Spinal cord (tissue), 10 donors: Measurements from ENCODE around the gene INSYN2B. TPM values are rescaled to one million over a fixed set of nuclear protein-coding genes. Genes with fewer than 3 reads are reported as not detected.

Source experiments
- DNase-seq, 6 donors: peaks; one replicate each; pipeline versions ENCODE4 v3.0.0 to v3.0.0-alpha.2; 2013 to 2015; ENCODE audit warnings: low spot score in 6 of 6, low read depth in 4 of 6
- H3K27ac ChIP-seq: one replicate; pipeline ENCODE4 v1.5.1; 2013; ENCODE audit warnings: low read depth, low read length, control low read depth
- H3K27me3 ChIP-seq: one replicate; pipeline ENCODE4 v1.6.1; 2013; ENCODE audit warnings: low read length; ENCODE audit not compliant: control insufficient read depth, insufficient read depth
- H3K36me3 ChIP-seq: one replicate; pipeline ENCODE4 v1.6.1; 2013; ENCODE audit warnings: low read length; ENCODE audit not compliant: control insufficient read depth, insufficient read depth
- H3K4me1 ChIP-seq: one replicate; pipeline ENCODE4 v1.6.1; 2013; ENCODE audit warnings: low read length; ENCODE audit not compliant: control insufficient read depth, insufficient read depth
- H3K4me3 ChIP-seq: one replicate; pipeline ENCODE4 v1.5.1; 2013; ENCODE audit warnings: low read depth, low read length, control low read depth
- H3K9me3 ChIP-seq: one replicate; pipeline ENCODE4 v1.6.1; 2013; ENCODE audit warnings: low read length; ENCODE audit not compliant: control insufficient read depth, insufficient read depth
- WGBS: methylation state at CpG from one replicate; pipeline ENCODE4 v1.1.5; 2013; ENCODE audit warnings: missing lambda C conversion rate; ENCODE audit not compliant: insufficient coverage; 5-methylcytosine and 5-hydroxymethylcytosine counted together
- polyA plus RNA-seq, 2 donors: library from polyadenylated mRNA; unstranded; fragments of 120-200 nt; gene quantifications; one replicate each; pipeline ENCODE4 v1.2.1, GENCODE V29; 2013; ENCODE audit not compliant: insufficient read length in 2 of 2
- total RNA-seq, 2 donors: library from RNA; depleted of rRNA in 1 of 2; stranded (reverse); fragments of 120-200 nt in 1 of 2; fragments of >200 nt in 1 of 2; gene quantifications; one replicate each; pipeline versions ENCODE4 v1.2.3 to v1.2.4, GENCODE V29; 2013 to 2014
- donor health status: healthy.

Gene INSYN2B
- total and polyA plus RNA-seq, 4 donors = 3.2 to 5.3 (median 4.6) TPM

DNA sequence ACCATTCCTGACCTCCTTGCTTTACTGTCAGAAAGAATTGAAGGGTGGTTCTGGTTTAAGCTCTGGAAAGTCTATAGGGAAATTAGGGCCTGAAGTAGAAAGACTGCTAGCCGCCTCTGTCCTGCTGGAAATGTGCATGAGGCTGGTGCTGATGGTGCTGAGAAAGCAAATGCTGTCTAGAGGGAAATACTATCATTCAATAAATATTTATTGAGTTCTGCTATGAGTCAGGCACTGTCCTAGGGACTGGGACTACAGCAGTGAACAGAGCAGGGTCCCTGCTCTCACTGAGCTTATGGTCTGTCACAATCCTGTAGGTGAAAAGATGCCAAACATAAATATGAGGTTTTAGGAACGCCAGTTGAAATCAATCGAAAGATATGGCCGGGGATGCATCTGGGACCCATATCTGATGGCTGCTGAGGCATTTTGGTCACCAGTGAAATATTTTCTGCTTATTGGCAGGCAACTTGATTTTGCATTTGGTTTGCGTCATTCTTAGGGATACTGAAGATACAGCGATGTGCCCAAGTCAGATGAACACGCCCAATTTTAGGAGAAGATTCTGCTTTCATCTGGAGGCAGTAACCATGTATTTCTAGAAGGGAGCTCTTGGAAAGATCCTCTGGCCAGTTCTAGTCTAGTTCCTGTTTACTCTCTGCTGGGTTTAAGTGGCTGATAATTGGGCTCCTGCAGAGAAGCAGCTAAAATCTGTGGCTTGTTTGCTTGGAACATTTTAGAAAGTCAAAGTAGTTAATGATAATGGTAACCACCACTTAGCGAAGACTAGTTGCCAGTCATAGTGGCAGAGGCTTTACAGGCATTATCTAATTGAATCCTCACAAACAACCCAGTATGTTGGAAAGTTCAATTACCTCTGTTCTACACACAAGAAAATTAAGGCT, 73.3 kb downstream of the INSYN2B start:
- 86% methylated on average over 6 of the region's 8 CpGs for WGBS
- H3K4me1 ChIP-seq = peaks cover 19% of the 10 kb centered on the region

GRCh38 chr5:169905017-169905416, 75.3 kb downstream of the INSYN2B start:
- Histone ChIP-seq H3K4me1 (peaks cover 16% of the 10 kb centered on the region), H3K9me3 (no peaks in the 10 kb centered on the region), H3K27ac (no peak overlapping the region), H3K27me3 (no peaks in the 10 kb centered on the region), H3K4me3 (no peak overlapping the region), H3K36me3 (no peaks in the 10 kb centered on the region)
- 57% methylated on average over 1 of the region's 1 CpG for WGBS
- DNase-seq = no peak

More for the DNA sequence above, 73.3 kb downstream of the INSYN2B start:
- Histone ChIP-seq H3K36me3 (no peaks in the 10 kb centered on the region), H3K9me3 (no peaks in the 10 kb centered on the region), H3K27me3 (no peaks in the 10 kb centered on the region), H3K4me3 (no peak overlapping the region), H3K27ac (no peak overlapping the region)
- no peak for DNase-seq

GRCh38 chr5:169904508-169904907, 75.8 kb downstream of the INSYN2B start:
- no peaks in the 10 kb centered on the region for H3K36me3 ChIP-seq
- no peak overlapping the region for H3K27ac ChIP-seq
- H3K27me3 ChIP-seq = no peaks in the 10 kb centered on the region
- 11% methylated on average over 3 of the region's 5 CpGs for WGBS
- peaks cover 16% of the 10 kb centered on the region for H3K4me1 ChIP-seq
- no peaks in the 10 kb centered on the region for H3K9me3 ChIP-seq
- no peak overlapping the region for H3K4me3 ChIP-seq
- peak in 2 of 6 donors; percentile 32 to 58 for DNase-seq

- H3K4me3 ChIP-seq = no peak overlapping the region
- H3K9me3 ChIP-seq = no peaks in the 10 kb centered on the region
- WGBS = no CpG with 5 or more reads among the region's 2 CpGs
- H3K36me3 ChIP-seq = no peaks in the 10 kb centered on the region
- DNase-seq = peak in 1 of 6 donors; percentile 66
- H3K27ac ChIP-seq = no peak overlapping the region
- H3K27me3 ChIP-seq = no peaks in the 10 kb centered on the region
- H3K4me1 ChIP-seq = peaks cover 16% of the 10 kb centered on the region
Observed at GRCh38 chr5:169904059-169904458, 76.2 kb downstream of the INSYN2B start.

GRCh38 chr5:169901896-169902295, 78.4 kb downstream of the INSYN2B start:
- H3K4me3 ChIP-seq = no peak overlapping the region
- no peaks in the 10 kb centered on the region for H3K36me3 ChIP-seq
- DNase-seq = no peak
- no peak overlapping the region for H3K27ac ChIP-seq
- H3K9me3 ChIP-seq = no peaks in the 10 kb centered on the region
- peaks cover 16% of the 10 kb centered on the region for H3K4me1 ChIP-seq
- WGBS = no CpG with 5 or more reads among the region's 2 CpGs
- no peaks in the 10 kb centered on the region for H3K27me3 ChIP-seq

- H3K4me1 ChIP-seq = peaks cover 5% of the 10 kb centered on the region
- no peaks in the 10 kb centered on the region for H3K36me3 ChIP-seq
- no peak for DNase-seq
- WGBS = 90% methylated on average over 3 of the region's 4 CpGs
- no peak overlapping the region for H3K4me3 ChIP-seq
- no peaks in the 10 kb centered on the region for H3K9me3 ChIP-seq
- H3K27me3 ChIP-seq = no peaks in the 10 kb centered on the region
- H3K27ac ChIP-seq = no peak overlapping the region
Observed at GRCh38 chr5:169897481-169897880, 82.8 kb downstream of the INSYN2B start.

DNA sequence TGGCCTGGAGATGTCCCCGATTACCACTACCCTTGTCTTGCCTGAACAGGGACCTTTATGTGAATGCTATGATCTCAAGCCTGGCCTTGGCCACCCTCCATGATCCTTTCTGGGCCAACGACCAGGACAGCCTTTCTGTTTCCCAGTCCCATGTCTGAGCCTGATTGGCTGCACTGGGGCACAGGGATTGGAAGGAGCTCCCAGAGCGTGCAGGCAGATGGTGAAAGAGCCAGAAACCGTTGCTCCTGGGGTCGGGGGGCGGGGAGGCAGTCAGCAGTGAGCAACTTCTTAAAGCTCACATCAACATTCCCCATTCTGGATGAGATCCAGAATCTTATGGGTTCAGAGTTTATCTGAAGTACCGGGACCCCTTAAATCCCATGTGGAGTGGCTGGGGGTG, 84.4 kb downstream of the INSYN2B start:
- H3K27me3 ChIP-seq = no peaks in the 10 kb centered on the region
- no peaks in the 10 kb centered on the region for H3K9me3 ChIP-seq
- WGBS = 24% methylated on average over 4 of the region's 7 CpGs
- no peak overlapping the region for H3K27ac ChIP-seq
- no peak overlapping the region for H3K4me3 ChIP-seq
- H3K4me1 ChIP-seq = peaks cover 5% of the 10 kb centered on the region
- no peaks in the 10 kb centered on the region for H3K36me3 ChIP-seq
- DNase-seq = peak in 1 of 6 donors; percentile 74

DNA sequence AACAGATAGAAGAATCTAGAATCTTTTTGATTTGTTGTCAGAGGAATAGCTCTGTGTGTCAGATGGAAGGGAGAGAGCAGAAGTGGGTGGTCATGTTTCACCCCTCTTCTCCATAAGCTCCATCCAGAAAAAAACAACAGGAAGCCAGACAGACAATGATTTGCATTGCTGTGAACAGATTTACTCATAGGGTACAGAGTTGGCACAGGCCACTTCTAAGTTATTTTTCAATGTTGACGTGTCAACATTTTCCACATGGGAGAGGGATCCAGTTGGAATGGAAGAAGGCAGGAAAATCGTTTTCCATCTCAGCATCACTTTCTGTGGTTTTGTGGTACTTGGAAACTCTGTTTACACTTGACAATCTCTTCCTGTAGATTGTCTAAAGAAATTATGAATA, 86.7 kb downstream of the INSYN2B start:
- Histone ChIP-seq H3K36me3 (no peaks in the 10 kb centered on the region), H3K4me3 (no peak overlapping the region), H3K4me1 (peaks cover 5% of the 10 kb centered on the region), H3K9me3 (no peaks in the 10 kb centered on the region), H3K27me3 (no peaks in the 10 kb centered on the region), H3K27ac (no peak overlapping the region)
- WGBS = no CpG with 5 or more reads among the region's 2 CpGs
- DNase-seq = no peak

DNA sequence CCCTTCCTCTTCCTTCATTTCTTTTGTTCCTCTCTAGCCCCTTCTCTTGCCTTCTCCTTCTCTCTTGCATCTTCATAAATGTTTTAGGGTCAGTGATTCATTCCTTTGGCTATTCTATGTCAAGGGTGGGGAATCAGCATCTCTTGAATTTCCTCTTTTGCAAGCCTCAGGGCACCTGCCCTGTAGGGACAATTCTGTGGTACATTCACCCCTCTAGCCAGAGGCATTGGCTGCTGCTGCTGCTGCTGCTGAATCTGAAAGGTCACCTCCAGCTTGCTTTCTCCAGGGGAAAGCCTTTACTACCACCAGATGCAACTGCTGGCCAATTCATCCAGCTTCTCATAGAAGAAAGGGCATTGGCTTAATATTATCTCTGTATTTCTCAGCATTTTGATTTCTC, 87.3 kb downstream of the INSYN2B start:
- H3K36me3 ChIP-seq = no peaks in the 10 kb centered on the region
- H3K4me3 ChIP-seq = no peak overlapping the region
- H3K27me3 ChIP-seq = no peaks in the 10 kb centered on the region
- no peaks in the 10 kb centered on the region for H3K9me3 ChIP-seq
- no peak for DNase-seq
- peaks cover 5% of the 10 kb centered on the region for H3K4me1 ChIP-seq
- no peak overlapping the region for H3K27ac ChIP-seq

- no peaks in the 10 kb centered on the region for H3K27me3 ChIP-seq
Observed at GRCh38 chr5:169889572-169889971, 90.7 kb downstream of the INSYN2B start.

More at GRCh38 chr5:169889572-169889971, 90.7 kb downstream of the INSYN2B start:
- Histone ChIP-seq H3K36me3 (no peaks in the 10 kb centered on the region), H3K9me3 (no peaks in the 10 kb centered on the region), H3K27ac (no peak overlapping the region), H3K4me3 (no peak overlapping the region), H3K4me1 (no peaks in the 10 kb centered on the region)
- WGBS = 82% methylated on average over 3 of the region's 4 CpGs
- DNase-seq = no peak
